GM19455 (cell line): ENCODE results near the gene ANP32E.
"Not testable (repeated sequence)": the region's sequence is repeated elsewhere in the genome, so short reads cannot be mapped to it uniquely, and the experiment has no call there.

Experiments
- ATAC-seq: cut with Tn5 transposase; IDR thresholded peaks from one replicate; pipeline ENCODE4 v1.9.1; 2021; ENCODE audit not compliant: unreplicated experiment

Gene ANP32E

DNA sequence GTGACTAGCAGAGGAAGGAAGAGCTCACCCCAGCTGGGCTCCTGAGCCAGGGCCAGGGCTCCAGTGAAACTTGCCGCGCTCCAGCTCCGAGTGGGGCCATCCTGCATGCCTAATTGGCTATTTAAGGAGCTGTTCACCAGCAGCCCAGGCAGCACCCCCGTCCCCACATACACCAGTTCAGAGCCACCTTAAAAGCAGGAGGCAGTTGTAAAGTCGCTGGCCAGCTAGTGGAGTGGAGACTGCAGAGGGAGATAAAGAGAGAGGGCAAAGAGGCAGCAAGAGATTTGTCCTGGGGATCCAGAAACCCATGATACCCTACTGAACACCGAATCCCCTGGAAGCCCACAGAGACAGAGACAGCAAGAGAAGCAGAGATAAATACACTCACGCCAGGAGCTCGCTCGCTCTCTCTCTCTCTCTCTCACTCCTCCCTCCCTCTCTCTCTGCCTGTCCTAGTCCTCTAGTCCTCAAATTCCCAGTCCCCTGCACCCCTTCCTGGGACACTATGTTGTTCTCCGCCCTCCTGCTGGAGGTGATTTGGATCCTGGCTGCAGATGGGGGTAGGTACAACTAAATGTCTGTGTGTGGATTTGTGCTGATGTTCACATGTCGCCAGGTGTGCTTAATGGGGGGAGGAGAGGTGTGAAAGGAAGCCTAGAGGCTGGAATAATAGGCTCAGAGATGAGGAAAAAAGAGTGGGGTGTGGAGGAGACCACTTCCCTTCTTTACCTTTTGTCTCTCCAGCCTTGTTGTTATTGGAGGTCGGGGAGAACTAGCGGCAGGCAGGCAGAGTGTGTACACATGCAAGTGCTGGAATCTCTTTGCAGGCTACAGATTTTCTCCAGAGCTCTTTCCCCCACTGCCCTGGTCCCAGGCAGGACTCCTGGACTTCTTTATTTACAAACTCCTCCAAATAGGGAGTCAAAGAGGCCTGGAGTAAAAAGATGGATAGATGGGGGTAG is 22.0 kb upstream of the ANP32E start, which contains the start of gene CA14:
TSS of gene CA14 (plus strand) at position 151 of the 962 bp plus-strand sequence. CDS start at position 506, 355 bp downstream.
- ATAC-seq: no peak

DNA sequence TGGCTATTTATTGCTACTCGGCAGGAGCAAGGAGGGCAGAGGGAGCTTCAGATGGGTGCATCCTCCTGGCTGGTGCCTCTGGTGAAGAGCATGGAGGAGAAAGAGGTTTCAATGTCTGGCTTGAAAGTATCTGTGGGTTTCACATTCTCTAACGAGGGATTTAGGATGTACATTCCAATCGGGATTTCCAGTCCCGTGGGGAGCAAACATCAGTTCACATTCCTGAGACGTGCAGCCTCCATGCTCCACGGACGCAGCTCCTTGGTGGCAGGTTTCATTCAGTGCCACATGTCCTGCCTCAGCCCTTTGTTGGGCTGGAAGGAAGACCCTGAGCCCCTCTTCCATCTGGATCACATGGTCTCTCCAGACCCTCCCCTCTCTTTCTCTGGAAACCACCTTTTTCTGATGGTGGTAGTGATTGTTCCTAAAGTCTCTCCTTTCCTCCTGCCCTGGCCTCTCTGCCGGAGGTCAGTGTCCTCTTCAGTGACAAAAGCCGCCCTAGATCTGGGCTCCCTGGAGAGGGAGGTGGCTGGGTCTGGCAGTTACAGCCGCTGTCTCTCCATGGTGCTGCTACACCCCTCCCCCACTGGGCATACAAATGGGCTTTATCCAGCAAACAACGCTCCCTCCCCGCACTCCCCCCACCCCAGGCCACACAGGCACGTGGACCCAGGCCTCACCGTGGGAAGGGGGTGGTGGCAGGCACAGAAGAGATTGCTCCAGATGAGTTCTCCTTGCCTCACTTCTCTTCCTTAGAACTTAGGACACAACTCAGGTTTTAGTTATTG is 20.8 kb upstream of the ANP32E start:
- no peak for ATAC-seq

DNA sequence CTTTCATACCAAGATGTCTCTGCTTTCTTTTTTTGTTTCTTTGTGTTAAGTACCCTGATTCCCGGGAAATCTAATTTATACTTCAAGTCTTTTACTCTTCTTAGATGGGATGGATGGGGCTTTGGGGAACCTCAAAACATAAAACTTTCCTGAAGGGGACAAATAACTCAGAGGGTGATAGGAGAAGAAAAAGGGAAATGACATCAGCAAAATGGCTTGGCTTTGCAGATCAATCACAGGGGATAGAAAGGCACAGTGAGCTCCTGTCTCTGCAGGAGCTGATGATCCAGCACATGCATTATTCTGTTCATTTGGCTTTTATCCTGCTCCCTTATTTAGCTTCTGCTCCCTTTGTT is 20.3 kb upstream of the ANP32E start:
- no peak for ATAC-seq

DNA sequence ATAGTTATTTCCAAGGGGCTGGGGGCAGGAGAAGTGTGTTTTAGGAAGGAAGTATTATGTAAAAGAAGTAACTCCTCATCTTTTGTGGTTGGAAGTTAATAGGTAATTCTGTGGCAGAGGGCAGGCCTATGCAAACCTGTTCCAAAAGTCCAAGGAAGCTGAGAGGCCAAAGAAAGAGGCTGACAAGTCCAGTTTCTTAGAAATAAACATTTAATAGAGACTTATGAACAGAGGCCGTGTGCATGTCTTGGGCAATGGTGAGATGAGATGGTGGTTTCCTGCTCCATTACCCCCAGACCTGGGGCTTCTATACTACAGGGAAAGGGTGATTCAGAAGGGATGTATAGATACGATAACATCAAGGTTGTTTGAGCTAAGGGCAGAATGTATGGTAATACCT is 14.0 kb upstream of the ANP32E start:
- ATAC-seq: no peak

DNA sequence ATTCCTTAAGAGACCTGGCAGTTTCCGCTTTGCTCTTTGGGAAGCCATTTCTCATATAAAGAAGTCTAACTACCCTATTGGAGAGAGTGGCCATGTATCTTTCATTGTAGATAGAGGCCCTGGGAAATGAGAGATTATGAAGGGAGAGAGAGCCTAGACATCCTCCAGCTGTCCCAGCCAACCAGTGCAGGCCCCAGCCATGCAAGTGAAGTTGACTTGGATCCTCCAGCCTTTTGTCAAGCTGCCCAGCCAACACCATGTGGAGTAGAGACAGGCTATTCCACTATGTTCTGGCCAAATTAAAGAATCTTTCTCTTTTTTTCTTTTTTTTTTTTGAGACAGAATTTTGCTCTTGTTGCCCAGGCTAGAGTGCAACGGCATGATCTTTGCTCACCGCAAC is 7.1 kb upstream of the ANP32E start:
- ATAC-seq: no peak

DNA sequence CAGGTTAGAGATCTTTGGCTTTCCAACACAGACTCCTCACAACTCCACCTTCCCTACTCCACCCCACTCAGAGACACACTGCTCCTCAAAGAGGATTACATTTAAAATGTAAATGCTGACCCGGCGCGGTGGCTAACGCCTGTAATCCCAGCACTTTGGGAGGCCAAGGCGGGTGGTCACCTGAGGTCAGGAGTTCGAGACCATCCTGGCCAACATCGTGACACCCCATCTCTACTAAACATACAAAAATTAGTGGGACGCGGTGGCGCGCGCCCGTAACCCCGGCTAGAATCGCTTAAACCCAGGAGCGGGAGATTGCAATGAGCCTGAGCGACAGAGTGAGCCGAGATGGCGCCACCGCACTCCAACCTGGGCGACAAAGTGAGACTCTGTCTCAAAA is 1.8 kb upstream of the ANP32E start:
- ATAC-seq: no peak

DNA sequence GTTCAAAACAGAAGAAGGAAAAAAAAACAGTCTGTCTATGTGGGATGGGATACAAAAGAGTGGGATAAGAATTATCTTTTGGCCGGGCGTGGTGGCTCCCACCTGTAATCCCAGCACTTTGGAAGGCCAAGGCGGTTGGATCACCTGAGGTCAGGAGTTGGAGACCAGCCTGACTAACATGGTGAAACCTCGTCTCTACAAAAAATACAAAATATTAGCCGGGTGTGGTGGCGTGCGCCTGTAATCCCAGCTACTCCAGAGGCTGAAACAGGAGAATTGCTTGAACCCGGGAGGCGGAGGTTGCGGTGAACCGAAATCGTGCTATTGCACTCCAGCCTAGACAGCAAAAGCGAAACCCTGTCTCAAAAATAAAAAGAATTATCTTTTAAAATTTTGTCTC is 1.3 kb upstream of the ANP32E start:
- ATAC-seq: not testable (repeated sequence)

DNA sequence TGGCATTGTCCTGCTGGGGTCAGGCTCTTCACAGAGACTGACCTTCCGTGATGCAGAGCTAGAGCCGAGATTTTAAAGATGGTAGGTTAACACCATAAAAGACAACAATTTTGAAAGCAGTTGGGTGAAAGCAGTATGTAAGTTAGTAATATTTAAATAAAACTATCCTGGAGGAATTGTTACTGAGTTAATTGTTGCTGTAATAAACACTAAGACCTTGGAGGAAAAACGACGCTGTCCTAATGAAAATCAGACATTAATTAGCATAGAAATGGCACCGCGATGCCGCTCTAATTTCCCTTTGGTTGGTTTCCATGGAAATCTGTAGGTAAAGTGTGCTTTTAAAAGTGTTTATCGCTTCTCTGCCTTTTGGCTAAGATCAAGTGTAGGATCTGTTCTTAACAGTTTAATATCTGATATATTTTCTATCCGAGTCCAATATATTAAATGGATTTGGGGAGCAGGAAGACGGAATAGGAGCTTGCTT is 745 bp upstream of the ANP32E start:
- ATAC-seq: no peak

DNA sequence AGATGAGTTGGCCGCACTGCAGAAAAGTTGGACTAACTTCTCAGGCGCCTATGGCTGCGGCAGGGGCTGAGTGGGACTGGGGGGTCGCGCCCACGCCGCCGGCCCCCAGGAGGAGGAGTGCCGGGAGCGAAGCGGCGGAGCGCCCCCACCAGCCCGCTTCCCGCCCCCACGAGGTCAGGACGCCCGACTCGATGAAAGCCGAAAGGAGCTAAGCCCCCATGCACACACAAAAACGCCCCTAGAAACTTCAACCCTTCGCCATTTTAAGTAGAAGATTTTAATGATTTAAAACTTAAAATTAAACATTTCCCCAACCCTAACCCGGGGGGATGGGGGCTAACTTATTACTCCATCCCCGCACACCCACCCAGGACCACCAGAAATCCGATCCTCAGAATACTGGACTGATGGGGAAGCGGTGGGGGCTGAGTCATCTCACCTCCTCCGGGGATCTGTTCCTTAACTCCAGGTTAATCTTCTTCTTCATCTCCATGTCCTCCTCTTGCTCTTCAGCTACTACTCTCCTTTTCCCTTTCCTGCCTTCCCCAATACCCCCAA is 539 bp downstream of the ANP32E start:
- ATAC-seq: no peak

DNA sequence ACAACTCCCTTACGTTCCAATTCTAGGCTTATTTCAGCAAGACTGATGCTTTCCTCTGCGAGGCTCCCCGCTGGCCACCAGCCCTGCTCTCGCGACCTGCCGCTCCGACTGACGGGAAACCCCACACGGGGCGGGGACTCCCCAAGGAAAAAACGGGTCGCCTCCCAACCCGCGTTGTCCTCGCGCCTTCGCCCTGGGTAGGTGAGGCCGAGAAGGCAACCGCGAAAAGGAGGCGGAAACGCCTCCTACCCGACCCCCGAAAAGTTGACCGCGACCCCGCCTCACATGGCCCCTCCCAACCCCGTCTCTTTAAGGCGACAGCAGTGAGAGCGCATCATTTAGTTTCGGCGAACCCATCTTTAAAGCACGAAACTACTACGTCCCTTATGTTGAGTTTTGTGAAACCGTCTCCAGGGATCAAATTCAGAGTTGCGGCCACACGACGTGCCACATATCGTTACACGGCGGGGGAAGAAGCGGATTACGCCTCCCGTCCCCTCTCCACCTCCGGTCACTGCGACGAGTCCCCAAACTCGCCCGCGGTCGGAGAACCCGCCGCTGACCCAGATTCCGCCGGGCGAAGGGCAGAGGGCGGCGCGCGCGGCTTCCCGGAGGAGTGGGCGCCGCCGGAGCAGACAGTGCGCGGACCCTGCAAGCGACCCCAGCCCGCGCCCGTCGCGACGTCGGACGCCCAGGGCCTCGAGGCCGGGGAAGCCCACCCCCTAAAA is 1.2 kb downstream of the ANP32E start:
- peak; percentile 41 for ATAC-seq

DNA sequence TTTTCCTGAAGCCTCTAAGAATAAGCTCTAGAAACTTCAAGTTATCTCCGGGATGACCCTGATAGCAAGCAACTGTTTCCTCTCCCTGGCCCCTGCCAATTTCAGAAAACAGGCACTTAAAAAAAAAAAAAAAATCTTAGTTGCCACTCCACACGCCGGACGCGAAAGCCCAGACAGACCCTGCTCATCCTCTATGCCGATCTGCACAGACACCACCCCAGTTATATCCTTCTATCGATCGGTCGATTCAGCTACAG is 1.7 kb downstream of the ANP32E start:
- ATAC-seq: no peak

DNA sequence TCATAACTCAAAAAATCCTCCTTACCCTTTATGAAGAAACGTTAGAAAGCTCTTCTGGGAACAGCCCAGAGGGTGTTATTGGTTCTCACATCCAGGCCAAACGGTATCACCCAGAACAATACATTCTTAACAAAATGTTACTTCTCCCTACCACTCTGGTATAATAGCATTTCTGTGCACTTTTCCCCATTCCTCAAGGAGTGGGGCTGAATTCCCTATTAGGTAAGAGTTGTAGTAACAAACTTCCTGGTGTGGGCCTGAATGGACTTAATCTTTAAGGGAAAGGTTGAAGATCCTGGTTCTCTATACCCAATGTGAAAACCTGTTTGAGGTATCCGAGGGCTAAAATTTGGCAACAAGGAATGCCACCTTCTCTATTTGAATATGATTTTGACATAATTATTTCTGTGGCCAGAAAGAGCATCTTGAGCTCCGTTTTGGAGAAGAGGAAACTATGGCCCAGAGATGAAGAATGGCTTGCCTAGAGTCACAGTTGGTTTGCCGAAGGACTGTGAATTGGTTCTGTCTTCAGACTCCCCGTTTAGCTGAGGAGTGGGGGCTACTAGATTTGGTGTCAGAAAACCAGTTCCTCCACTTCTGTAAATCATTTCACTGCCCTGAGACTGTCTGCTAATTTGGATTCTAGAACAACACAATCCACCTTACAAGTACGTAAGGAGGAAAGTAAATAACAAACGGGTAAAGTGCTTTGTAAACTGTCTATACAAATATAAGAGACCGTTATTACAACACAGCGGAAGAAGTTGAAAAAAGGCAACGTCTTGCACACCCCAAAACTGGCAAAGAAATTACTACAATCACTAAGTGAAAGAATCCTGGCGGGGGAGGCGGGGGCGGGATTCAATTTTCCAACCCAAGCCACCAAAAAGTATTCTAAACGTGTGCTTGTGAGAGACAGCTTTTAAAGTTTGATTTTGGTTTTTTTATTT is 2.3 kb downstream of the ANP32E start:
- no peak for ATAC-seq

DNA sequence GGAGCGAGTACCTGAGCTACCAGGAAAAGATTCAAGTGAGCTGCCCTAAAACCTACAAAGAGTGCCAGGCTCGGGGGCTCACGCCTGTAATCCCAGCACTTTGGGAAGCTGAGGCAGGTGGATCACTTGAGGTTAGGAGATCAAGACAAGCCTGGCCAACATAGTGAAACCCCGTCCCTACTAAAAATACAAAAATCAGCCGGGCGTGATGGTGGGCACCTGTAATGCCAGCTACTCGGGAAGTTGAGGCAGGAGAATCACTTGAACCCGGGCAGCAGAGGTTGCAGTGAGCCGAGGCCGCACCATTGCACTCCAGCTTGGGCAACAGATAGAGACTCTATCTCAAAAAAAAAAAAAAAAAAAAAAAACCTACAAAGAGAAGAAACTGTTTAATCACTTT is 3.0 kb downstream of the ANP32E start:
- not testable (repeated sequence) for ATAC-seq

DNA sequence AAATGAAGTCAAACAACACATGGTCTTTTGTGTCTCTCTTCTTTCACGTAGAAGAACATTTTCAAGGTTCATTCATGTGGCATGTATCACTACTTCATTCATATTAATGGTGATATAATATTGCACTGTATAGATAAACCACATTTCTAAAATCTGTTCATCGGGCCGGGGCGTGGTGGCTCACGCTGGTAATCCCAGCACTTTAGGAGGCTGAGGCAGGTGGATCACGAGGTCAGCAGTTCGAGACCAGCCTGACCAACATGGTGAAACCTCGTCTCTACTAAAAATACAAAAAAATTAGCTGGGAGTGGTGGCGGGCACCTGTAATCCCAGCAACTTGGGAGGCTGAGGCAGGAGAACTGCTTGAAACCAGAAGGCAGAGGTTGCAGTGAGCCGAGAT is 7.7 kb downstream of the ANP32E start:
- not testable (repeated sequence) for ATAC-seq

DNA sequence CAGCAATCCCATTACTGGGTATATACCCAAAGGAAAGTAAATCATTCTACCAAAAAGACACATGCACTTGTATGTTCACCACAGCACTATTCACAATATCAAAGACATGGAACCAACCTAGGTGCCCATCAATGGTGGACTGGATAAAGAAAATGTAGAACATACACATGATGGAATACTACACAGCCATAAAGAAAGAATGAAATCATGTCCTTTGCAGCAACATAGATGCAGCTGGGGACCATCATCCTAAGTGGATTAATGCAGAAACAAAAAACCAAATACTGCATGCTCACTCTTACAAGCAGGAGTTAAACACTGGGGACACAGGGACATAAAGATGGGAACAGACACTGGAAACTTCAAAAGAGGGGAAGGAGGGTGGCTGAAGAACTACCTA is 8.7 kb downstream of the ANP32E start:
- ATAC-seq: no peak

DNA sequence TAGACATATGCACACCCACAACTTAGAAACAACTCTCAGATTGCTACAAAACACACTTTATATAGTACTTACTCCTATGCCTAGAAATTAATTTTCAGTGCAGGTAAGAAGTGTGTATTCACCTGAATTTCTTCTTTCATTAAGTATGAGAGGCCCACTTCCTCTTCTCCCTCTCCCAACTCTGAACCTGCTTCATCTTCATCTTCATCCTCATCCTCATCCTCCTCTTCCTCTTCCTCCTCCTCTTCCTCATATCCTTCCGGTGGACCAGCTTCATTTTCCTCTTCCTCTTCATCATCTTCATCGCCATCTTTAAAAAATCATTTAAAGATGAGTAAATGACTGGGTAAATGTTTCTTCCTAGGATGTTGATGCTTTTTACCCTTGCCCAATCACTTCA is 9.4 kb downstream of the ANP32E start:
- ATAC-seq: no peak

DNA sequence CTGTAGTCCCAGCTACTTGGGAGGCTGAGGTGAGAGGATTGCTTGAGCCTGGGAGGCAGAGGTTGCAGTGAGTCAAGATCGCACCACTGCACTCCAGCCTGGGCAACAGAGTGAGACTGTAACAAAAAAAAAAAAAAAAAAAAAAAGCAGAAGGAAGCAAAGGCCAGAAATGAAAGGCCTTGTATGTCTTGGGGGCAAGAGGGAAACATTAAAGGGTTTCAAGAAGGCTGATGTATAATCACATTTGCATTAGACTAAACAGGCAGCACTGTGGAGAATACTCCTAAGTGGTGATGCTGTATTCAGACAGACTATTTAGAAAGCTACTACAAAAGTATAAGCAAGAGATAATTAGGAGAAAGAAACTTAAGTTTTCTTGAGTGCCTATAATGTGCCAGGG is 10.4 kb downstream of the ANP32E start:
- no peak for ATAC-seq

DNA sequence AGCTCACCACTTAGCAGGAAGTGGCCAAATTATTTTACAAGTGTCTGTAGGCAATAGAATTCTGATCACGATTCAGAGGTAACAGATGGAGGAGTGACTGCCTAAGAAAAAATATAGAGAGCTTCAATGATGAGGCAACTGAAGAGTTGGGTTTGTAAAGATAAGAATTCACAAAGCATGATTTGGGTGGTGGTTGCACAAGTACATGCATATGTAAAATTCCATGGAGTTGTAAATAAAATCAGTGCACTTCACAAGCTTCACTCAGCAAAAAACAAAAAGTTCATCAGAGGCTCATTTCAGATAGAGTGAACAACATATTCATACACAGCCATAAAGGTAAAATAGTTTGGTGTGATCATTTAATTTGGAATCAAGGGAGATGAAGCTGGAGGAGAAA is 10.9 kb downstream of the ANP32E start:
- ATAC-seq: no peak

DNA sequence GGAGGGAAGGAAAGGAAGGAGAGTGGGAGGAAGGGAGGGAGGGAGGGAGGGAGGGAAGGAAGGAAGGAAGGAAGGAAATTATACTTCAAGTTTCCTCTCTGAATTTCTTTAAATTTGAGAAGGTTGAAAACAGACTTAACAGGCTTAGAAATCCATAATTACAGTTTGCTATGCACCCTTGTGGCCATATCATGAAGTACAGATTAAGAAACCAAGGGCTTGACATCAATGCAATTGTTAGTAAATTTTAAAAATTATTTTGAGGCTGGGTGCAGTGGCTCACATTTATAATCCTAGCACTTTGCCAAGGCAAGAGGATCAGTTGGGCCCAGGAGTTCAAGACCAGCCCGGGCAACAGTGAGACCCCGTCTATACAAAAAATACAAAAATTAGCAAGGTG is 14.4 kb downstream of the ANP32E start:
- no peak for ATAC-seq

DNA sequence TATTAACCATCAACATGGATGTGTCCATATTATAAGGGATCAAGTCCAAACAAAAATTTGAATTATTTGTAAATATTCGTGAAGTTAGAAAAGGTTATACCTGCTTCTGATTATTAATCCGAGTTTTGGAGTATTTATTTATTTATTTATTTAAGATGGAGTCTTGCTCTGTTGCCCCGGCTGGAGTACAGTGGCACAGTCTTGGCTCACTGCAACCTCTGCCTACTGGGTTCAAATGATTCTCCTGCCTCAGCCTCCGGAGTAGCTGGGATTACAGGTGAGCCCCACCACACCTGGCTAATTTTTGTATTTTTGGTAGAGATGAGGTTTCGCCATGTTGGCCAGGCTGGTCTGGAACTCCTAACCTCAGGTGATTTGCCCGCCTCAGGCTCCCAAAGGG is 20.1 kb downstream of the ANP32E start:
- ATAC-seq: not testable (repeated sequence)
